HepG2 (cell line): ENCODE measurements around the gene GRID1. TPM values are rescaled to one million over a fixed set of nuclear protein-coding genes. Genes with fewer than 3 reads are reported as not detected.

Source experiments
- ATAC-seq: fragments of 200-7000 bp; cut with Tn5 transposase; 3 replicates; pipeline ENCODE4 v1.9.1; 2020; ENCODE audit warnings: mild to moderate bottlenecking, moderate library complexity
- BruUV-seq: library from RNA; stranded (reverse); fragments of 400-500 nt; replicated peaks from 2 replicates; lab custom pipeline; 2021; lab: Mats Ljungman, UMichigan
- CTCF ChIA-PET: fragments of 300-600 bp; formaldehyde crosslinking; extraction: SDS; loops from one replicate; lab custom pipeline; 2021; ENCODE audit warnings: low total read pairs, inconsistent platforms, low intra/inter-chr PET ratio; lab: Yijun Ruan, JAX
- POLR2A ChIA-PET: fragments of 350-600 bp; sonication (Branson Sonifier 250); formaldehyde crosslinking; loops from one replicate; lab custom pipeline; 2020; ENCODE audit warnings: antibody characterized with exemption, inconsistent platforms; lab: Yijun Ruan, JAX
- DNase-seq: peaks from one replicate; pipeline ENCODE4 v3.0.0-alpha.2; 2015; ENCODE audit warnings: low spot score
- FAIRE-seq: peaks from 3 replicates; lab custom pipeline; 2011; peaks lifted over from hg19 to GRCh38; lab: Jason Lieb, UNC
- H2AFZ ChIP-seq: one replicate; pipeline ENCODE4 v1.6.1; 2011; ENCODE audit warnings: low read length, inconsistent platforms
- H3K27ac ChIP-seq: fragments of 300-600 bp; 3 replicates; pipeline ENCODE4 v1.8.0; 2011; ENCODE audit warnings: mixed run types, mild to moderate bottlenecking, mixed read lengths, low read length, inconsistent platforms; ENCODE audit not compliant: insufficient read depth; ENCODE audit errors: extremely low read length
- H3K27me3 ChIP-seq, 2 experiments: fragments of 200-600 bp in 1 of 2; 2 replicates in 1 of 2; 3 replicates in 1 of 2; pipeline versions ENCODE4 v1.6.0 to v1.8.0; 2011; ENCODE audit warnings: low read length in 2 of 2, mild to moderate bottlenecking in 2 of 2, moderate library complexity in 2 of 2, inconsistent platforms in 1 of 2; ENCODE audit not compliant: insufficient read depth in 2 of 2, control insufficient read depth in 1 of 2
- H3K36me3 ChIP-seq, 2 experiments: fragments of 200-600 bp in 1 of 2; replicated peaks in 1 of 2; 2 replicates in 1 of 2; 3 replicates in 1 of 2; pipeline versions ENCODE4 v1.5.1 to v1.8.0; 2011; ENCODE audit warnings: low read length in 2 of 2, inconsistent platforms in 1 of 2; ENCODE audit not compliant: insufficient read depth in 2 of 2, control insufficient read depth in 1 of 2
- H3K4me1 ChIP-seq: 2 replicates; pipeline ENCODE4 v1.5.1; 2012; ENCODE audit warnings: low read length, inconsistent platforms; ENCODE audit not compliant: insufficient read depth
- H3K4me2 ChIP-seq: 2 replicates; pipeline ENCODE4 v1.6.0; 2011; ENCODE audit warnings: low read depth, low read length, inconsistent platforms
- H3K4me3 ChIP-seq, 3 experiments: fragments of 200-600 bp in 1 of 3; sonication (generic), shearing (Covaris generic) in 1 of 3; replicated peaks in 1 of 3; 2 replicates each; pipeline ENCODE4 v1.5.1; 2011 to 2016; ENCODE audit warnings: low read length in 3 of 3, inconsistent platforms in 2 of 3, low read depth in 2 of 3, mild to moderate bottlenecking in 2 of 3, control low read depth in 1 of 3, mixed read lengths in 1 of 3; ENCODE audit not compliant: insufficient read depth in 1 of 3
- H3K79me2 ChIP-seq: one replicate; pipeline ENCODE4 v1.6.1; 2011; ENCODE audit warnings: low read length, inconsistent platforms; ENCODE audit not compliant: insufficient read depth
- H3K9ac ChIP-seq: 2 replicates; pipeline ENCODE4 v1.6.0; 2011; ENCODE audit warnings: mild to moderate bottlenecking, low read depth, low read length, inconsistent platforms; ENCODE audit not compliant: insufficient read depth
- H3K9me3 ChIP-seq: 2 replicates; pipeline ENCODE4 v1.5.1; 2012; ENCODE audit warnings: mild to moderate bottlenecking, low read length
- H4K20me1 ChIP-seq: 2 replicates; pipeline ENCODE4 v1.6.0; 2011; ENCODE audit warnings: inconsistent platforms, mild to moderate bottlenecking, low read length, moderate library complexity; ENCODE audit not compliant: insufficient read depth
- GABPA ChIP-seq, 2 experiments: IDR thresholded peaks; 2 replicates each; pipeline ENCODE4 v1.6.1; 2011 to 2016; ENCODE audit warnings: low read depth in 2 of 2, low read length in 1 of 2, missing biosample characterization in 1 of 2, missing genetic modification characterization in 1 of 2
- GABPB1 ChIP-seq: IDR thresholded peaks from 2 replicates; pipeline ENCODE4 v1.6.1; 2016; ENCODE audit warnings: mild to moderate bottlenecking, missing genetic modification reagents, moderate library complexity, missing compliant biosample characterization
- HCFC1 ChIP-seq: fragments of 150-350 bp; IDR thresholded peaks from 2 replicates; pipeline ENCODE4 v1.6.1; 2014; ENCODE audit warnings: low read depth, low read length
- HNRNPK ChIP-seq: fragments of 200-400 bp; formaldehyde crosslinking; IDR thresholded peaks from 2 replicates; pipeline ENCODE4 v1.6.1; 2018; ENCODE audit warnings: low read length, low read depth, moderate library complexity, mild to moderate bottlenecking; ENCODE audit not compliant: poor library complexity, severe bottlenecking
- MEIS2 ChIP-seq: sonication (generic); formaldehyde crosslinking; IDR thresholded peaks from 2 replicates; pipeline ENCODE4 v1.9.0; 2021; ENCODE audit warnings: mild to moderate bottlenecking, missing genetic modification reagents
- MIER2 ChIP-seq: IDR thresholded peaks from 2 replicates; pipeline ENCODE4 v1.6.1; 2016; ENCODE audit warnings: missing biosample characterization, missing genetic modification reagents
- NRL ChIP-seq: sonication (generic); formaldehyde crosslinking; IDR thresholded peaks from 2 replicates; pipeline ENCODE4 v1.5.0; 2020; ENCODE audit warnings: missing genetic modification reagents, mild to moderate bottlenecking, moderate library complexity, borderline replicate concordance
- RFX1 ChIP-seq: fragments of 450-650 bp; IDR thresholded peaks from 2 replicates; pipeline ENCODE4 v1.6.1; 2017
- ZNF101 ChIP-seq: sonication (generic); formaldehyde crosslinking; IDR thresholded peaks from 2 replicates; pipeline ENCODE4 v1.4.0; 2020; ENCODE audit warnings: mild to moderate bottlenecking, low read depth, missing genetic modification reagents, borderline replicate concordance
- ZNF34 ChIP-seq: sonication (generic); formaldehyde crosslinking; IDR thresholded peaks from 2 replicates; pipeline ENCODE4 v1.4.0; 2020; ENCODE audit warnings: mild to moderate bottlenecking, missing genetic modification reagents, borderline replicate concordance
- ZNF354B ChIP-seq: sonication (generic); formaldehyde crosslinking; IDR thresholded peaks from 2 replicates; pipeline ENCODE4 v1.8.0; 2022; ENCODE audit warnings: mild to moderate bottlenecking, missing genetic modification reagents
- WGBS: methylation state at CpG from one replicate; pipeline ENCODE4 v1.1.6; 2017; ENCODE audit warnings: low lambda C conversion rate; 5-methylcytosine and 5-hydroxymethylcytosine counted together
- in situ Hi-C: cut with HindIII; loops from 2 replicates; pipeline ENCODE4 v1.10.0; 2017; ENCODE audit warnings: low pct_unique_long_range_greater_than_20kb; ENCODE audit not compliant: extremely low pct_ligation_motif_present
- intact Hi-C: fragments of 100-400 bp; cut with micrococcal nuclease; formaldehyde crosslinking; loops from one replicate; pipeline ENCODE4 v1.10.0; 2022; ENCODE audit not compliant: unreplicated experiment
- polyA plus RNA-seq, 8 experiments: library from polyadenylated mRNA; depleted of rRNA in 3 of 8; stranded (reverse) in 7 of 8; unstranded in 1 of 8; fragments of >200 nt; fragmentation: Illumina TruSeq in 4 of 8; extraction: Trizol in 4 of 8; gene quantifications; 2 replicates each; pipeline versions ENCODE4 v1.2.1 to v1.2.3, GENCODE V29; 2011 to 2016; ENCODE audit warnings: low read depth in 4 of 8, missing spikeins in 1 of 8, mixed read lengths in 1 of 8; ENCODE audit not compliant: insufficient read depth in 1 of 8
- total RNA-seq, 5 experiments: library from RNA; depleted of rRNA; stranded (reverse); fragments of >200 nt; fragmentation: Illumina TruSeq; extraction: Trizol; gene quantifications; 2 replicates each; pipeline ENCODE4 v1.2.3, GENCODE V29; 2016; ENCODE audit warnings: low read depth in 1 of 5
- TF ChIP-seq, protein P1 (sequence below), 2 experiments: fragments of 450-650 bp in 1 of 2; sonication (generic) in 1 of 2; formaldehyde crosslinking in 1 of 2; IDR thresholded peaks; 2 replicates each; pipeline versions ENCODE4 v1.6.1 to v1.8.0; 2016 to 2022; ENCODE audit warnings: antibody characterized with exemption in 1 of 2, mild to moderate bottlenecking in 1 of 2, missing genetic modification reagents in 1 of 2
- TF ChIP-seq, protein P2 (sequence below): IDR thresholded peaks from 2 replicates; pipeline ENCODE4 v1.6.1; 2016; ENCODE audit warnings: missing genetic modification reagents, missing compliant biosample characterization

Gene GRID1
- total and polyA plus RNA-seq, 2 of the 13 experiments (the other 11 are each of a cell fraction or from before 2014, with no cell fraction given) = 0.05 TPM; not detected in 1

- Histone ChIP-seq H4K20me1 (no peaks in the 10 kb centered on the region), H3K36me3 (no peaks in the 10 kb centered on the region), H3K4me2 (no peak overlapping the region), H3K9ac (no peak overlapping the region)
- FAIRE-seq = no peak
- in situ Hi-C loops = no loop called here
- intact Hi-C loops = loop anchor here (2.0 kb wide), 1 partner anchor 144 kb away; no protein-coding TSS in a partner anchor
- no peak for TF ChIP-seq HNRNPK
- no peak for TF ChIP-seq MEIS2 (CRISPR knock-in tag)
- no peak for TF ChIP-seq ZNF34 (CRISPR knock-in tag)
- TF ChIP-seq RFX1 = no peak
- TF ChIP-seq, protein P1, sequence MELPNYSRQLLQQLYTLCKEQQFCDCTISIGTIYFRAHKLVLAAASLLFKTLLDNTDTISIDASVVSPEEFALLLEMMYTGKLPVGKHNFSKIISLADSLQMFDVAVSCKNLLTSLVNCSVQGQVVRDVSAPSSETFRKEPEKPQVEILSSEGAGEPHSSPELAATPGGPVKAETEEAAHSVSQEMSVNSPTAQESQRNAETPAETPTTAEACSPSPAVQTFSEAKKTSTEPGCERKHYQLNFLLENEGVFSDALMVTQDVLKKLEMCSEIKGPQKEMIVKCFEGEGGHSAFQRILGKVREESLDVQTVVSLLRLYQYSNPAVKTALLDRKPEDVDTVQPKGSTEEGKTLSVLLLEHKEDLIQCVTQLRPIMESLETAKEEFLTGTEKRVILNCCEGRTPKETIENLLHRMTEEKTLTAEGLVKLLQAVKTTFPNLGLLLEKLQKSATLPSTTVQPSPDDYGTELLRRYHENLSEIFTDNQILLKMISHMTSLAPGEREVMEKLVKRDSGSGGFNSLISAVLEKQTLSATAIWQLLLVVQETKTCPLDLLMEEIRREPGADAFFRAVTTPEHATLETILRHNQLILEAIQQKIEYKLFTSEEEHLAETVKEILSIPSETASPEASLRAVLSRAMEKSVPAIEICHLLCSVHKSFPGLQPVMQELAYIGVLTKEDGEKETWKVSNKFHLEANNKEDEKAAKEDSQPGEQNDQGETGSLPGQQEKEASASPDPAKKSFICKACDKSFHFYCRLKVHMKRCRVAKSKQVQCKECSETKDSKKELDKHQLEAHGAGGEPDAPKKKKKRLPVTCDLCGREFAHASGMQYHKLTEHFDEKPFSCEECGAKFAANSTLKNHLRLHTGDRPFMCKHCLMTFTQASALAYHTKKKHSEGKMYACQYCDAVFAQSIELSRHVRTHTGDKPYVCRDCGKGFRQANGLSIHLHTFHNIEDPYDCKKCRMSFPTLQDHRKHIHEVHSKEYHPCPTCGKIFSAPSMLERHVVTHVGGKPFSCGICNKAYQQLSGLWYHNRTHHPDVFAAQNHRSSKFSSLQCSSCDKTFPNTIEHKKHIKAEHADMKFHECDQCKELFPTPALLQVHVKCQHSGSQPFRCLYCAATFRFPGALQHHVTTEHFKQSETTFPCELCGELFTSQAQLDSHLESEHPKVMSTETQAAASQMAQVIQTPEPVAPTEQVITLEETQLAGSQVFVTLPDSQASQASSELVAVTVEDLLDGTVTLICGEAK (IDR thresholded peaks at IDR 0.05) = no peak
- TF ChIP-seq, protein P1 (CRISPR knock-in tag; IDR thresholded peaks at IDR 0.05) = no peak
- TF ChIP-seq ZNF101 (CRISPR knock-in tag) = no peak
- TF ChIP-seq HCFC1 = no peak
- TF ChIP-seq, protein P2, sequence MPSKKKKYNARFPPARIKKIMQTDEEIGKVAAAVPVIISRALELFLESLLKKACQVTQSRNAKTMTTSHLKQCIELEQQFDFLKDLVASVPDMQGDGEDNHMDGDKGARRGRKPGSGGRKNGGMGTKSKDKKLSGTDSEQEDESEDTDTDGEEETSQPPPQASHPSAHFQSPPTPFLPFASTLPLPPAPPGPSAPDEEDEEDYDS (CRISPR knock-in tag) = no peak
- TF ChIP-seq MIER2 (CRISPR knock-in tag) = no peak
- TF ChIP-seq NRL (CRISPR knock-in tag) = no peak
- no peak for TF ChIP-seq GABPA (IDR thresholded peaks at IDR 0.05; ENCODE audit: low read depth, low read length)
- TF ChIP-seq GABPA (CRISPR knock-in tag; IDR thresholded peaks at IDR 0.05; ENCODE audit: low read depth) = no peak
- no peak for TF ChIP-seq ZNF354B (CRISPR knock-in tag)
- no peak for TF ChIP-seq GABPB1 (CRISPR knock-in tag)
- TF ChIP-seq, all 625 proteins: peak for 0
- Histone ChIP-seq H3K27ac (no peak overlapping the region), H2AFZ (no peak overlapping the region), H3K4me1 (no peaks in the 10 kb centered on the region), H3K79me2 (no peaks in the 10 kb centered on the region), H3K9me3 (no peaks in the 10 kb centered on the region), H3K4me3 (no peak overlapping the region), H3K27me3 (peaks cover 0 to 2% of the 10 kb centered on the region in 2 experiments; a peak in 1 of 5 replicates)
- no TSS peak for BruUV-seq
- POLR2A ChIA-PET = no interaction called here
- ATAC-seq (no peak), DNase-seq (no peak)
- 63% methylated on average over 17 of the region's 18 CpGs for WGBS
- CTCF ChIA-PET = no interaction called here
Measured at GRCh38 chr10:86138551-86139065, 228.0 kb downstream of the GRID1 start.
